DOHH2 (cell line): ENCODE data around the gene PRIM1.

ENCODE experiments used
- CTCF ChIP-seq: fragments of 200-600 bp; sonication (generic); IDR thresholded peaks from one replicate; pipeline ENCODE4 v1.5.1; 2014; ENCODE audit warnings: antibody characterized with exemption, mild to moderate bottlenecking, low read depth, low read length; ENCODE audit not compliant: poor library complexity, severe bottlenecking
- EZH2phosphoT487 ChIP-seq: fragments of 200-600 bp; sonication (generic); IDR thresholded peaks from 2 replicates; pipeline ENCODE4 v1.6.1; 2017; ENCODE audit warnings: borderline replicate concordance, mild to moderate bottlenecking, antibody characterized with exemption, low read length, moderate library complexity, mixed read lengths

GRCh38 chr12:56716458-56716857 lies 35.7 kb downstream of the PRIM1 start:
- TF ChIP-seq CTCF (no peak), EZH2phosphoT487 (no peak)
